Endothelial cell of umbilical vein (primary cell): ENCODE data around the gene IGSF9B. TPM values are rescaled to one million over a fixed set of nuclear protein-coding genes. Genes with fewer than 3 reads are reported as not detected.

ENCODE experiments used
- BruUV-seq: library from RNA; stranded (reverse); fragments of 400-500 nt; replicated peaks from 2 replicates; lab custom pipeline; 2021; lab: Mats Ljungman, UMichigan
- CTCF ChIA-PET: fragments of 300-600, 350-600 bp; sonication (Branson Sonifier 250); formaldehyde crosslinking; loops from one replicate; lab custom pipeline; 2021; ENCODE audit warnings: antibody characterized with exemption, inconsistent platforms; lab: Charles Lee
- POLR2A ChIA-PET: fragments of 300-600, 350-600 bp; sonication (Branson Sonifier 250); formaldehyde crosslinking; loops from one replicate; lab custom pipeline; 2021; ENCODE audit warnings: antibody characterized with exemption, inconsistent platforms; lab: Charles Lee
- DNase-seq: peaks from one replicate; pipeline ENCODE4 v3.0.0-alpha.2; 2011; ENCODE audit warnings: low read depth, low spot score
- FAIRE-seq: peaks from 2 replicates; lab custom pipeline; 2011; peaks lifted over from hg19 to GRCh38; lab: Jason Lieb, UNC
- H2AFZ ChIP-seq: 2 replicates; pipeline ENCODE4 v1.6.0; 2012; ENCODE audit warnings: low read depth, low read length, control low read depth, inconsistent platforms
- H3K27ac ChIP-seq: 2 replicates; pipeline ENCODE4 v1.5.1; 2011; ENCODE audit warnings: low read depth, mild to moderate bottlenecking, control low read depth, low read length, moderate library complexity; ENCODE audit not compliant: insufficient read depth
- H3K27me3 ChIP-seq, 2 experiments: 2 replicates each; pipeline versions ENCODE4 v1.6.0 to v1.6.1; 2011; ENCODE audit warnings: low read length in 2 of 2, mixed read lengths in 1 of 2; ENCODE audit not compliant: control insufficient read depth in 2 of 2, insufficient read depth in 2 of 2
- H3K36me3 ChIP-seq, 2 experiments: 2 replicates in 1 of 2; 3 replicates in 1 of 2; pipeline ENCODE4 v1.5.1; 2011; ENCODE audit warnings: low read length in 2 of 2, mild to moderate bottlenecking in 1 of 2, moderate library complexity in 1 of 2; ENCODE audit not compliant: control insufficient read depth in 2 of 2, insufficient read depth in 2 of 2; ENCODE audit errors: extremely low read depth in 1 of 2
- H3K4me1 ChIP-seq: 3 replicates; pipeline ENCODE4 v1.5.1; 2011; ENCODE audit warnings: mild to moderate bottlenecking, low read length; ENCODE audit not compliant: control insufficient read depth, insufficient read depth; ENCODE audit errors: extremely low read depth
- H3K4me2 ChIP-seq: 2 replicates; pipeline ENCODE4 v1.6.1; 2011; ENCODE audit warnings: low read length, control low read depth, mixed read lengths; ENCODE audit not compliant: insufficient read depth
- H3K4me3 ChIP-seq, 3 experiments: fragments of 200-600 bp in 1 of 3; sonication (generic), shearing (Covaris generic) in 1 of 3; replicated peaks in 1 of 3; 2 replicates each; pipeline ENCODE4 v1.5.1; 2011 to 2016; ENCODE audit warnings: control low read depth in 3 of 3, low read length in 3 of 3, mild to moderate bottlenecking in 2 of 3, inconsistent platforms in 1 of 3, low read depth in 1 of 3, moderate library complexity in 1 of 3; ENCODE audit not compliant: insufficient read depth in 1 of 3
- H3K79me2 ChIP-seq: 2 replicates; pipeline ENCODE4 v1.6.0; 2012; ENCODE audit warnings: low read length, inconsistent platforms; ENCODE audit not compliant: control insufficient read depth, insufficient read depth
- H3K9ac ChIP-seq: replicated peaks from 2 replicates; pipeline ENCODE3; 2011; ENCODE audit warnings: low read length, control low read depth; ENCODE audit not compliant: insufficient read depth; ENCODE audit errors: extremely low read depth
- H3K9me1 ChIP-seq: replicated peaks from 3 replicates; pipeline ENCODE4 v1.6.0; 2011; ENCODE audit warnings: mild to moderate bottlenecking, low read length; ENCODE audit not compliant: control insufficient read depth, insufficient read depth; ENCODE audit errors: extremely low read depth
- H3K9me3 ChIP-seq: replicated peaks from 2 replicates; pipeline ENCODE4 v1.5.1; 2012; ENCODE audit warnings: low read length, inconsistent platforms; ENCODE audit not compliant: control insufficient read depth, insufficient read depth
- H4K20me1 ChIP-seq: replicated peaks from 2 replicates; pipeline ENCODE3; 2011; ENCODE audit warnings: mild to moderate bottlenecking, low read length; ENCODE audit not compliant: control insufficient read depth, insufficient read depth; ENCODE audit errors: extremely low read depth
- EZH2 ChIP-seq: IDR thresholded peaks from 2 replicates; pipeline ENCODE4 v1.6.1; 2012; ENCODE audit warnings: borderline replicate concordance, low read depth, mild to moderate bottlenecking, moderate library complexity, low read length, inconsistent platforms; ENCODE audit not compliant: severe bottlenecking
- FOS ChIP-seq: IDR thresholded peaks from 2 replicates; pipeline ENCODE4 v1.6.1; 2011; ENCODE audit warnings: mild to moderate bottlenecking, low read length, moderate library complexity, borderline replicate concordance; ENCODE audit not compliant: insufficient read depth
- MAX ChIP-seq: IDR thresholded peaks from 2 replicates; pipeline ENCODE4 v1.6.1; 2011; ENCODE audit not compliant: insufficient read depth, insufficient read length
- POLR2A ChIP-seq: IDR thresholded peaks from 2 replicates; pipeline ENCODE4 v1.6.1; 2012; ENCODE audit warnings: low read depth, mild to moderate bottlenecking, control low read depth, low read length
- dilution Hi-C: fragments of 300-500 bp; cut with MboI; formaldehyde crosslinking; loops from one replicate; pipeline ENCODE4 v1.15.0; 2019; ENCODE audit warnings: low sequenced_read_pairs; ENCODE audit not compliant: extremely low pct_ligation_motif_present
- intact Hi-C: fragments of 100-400 bp; cut with micrococcal nuclease; formaldehyde crosslinking; loops from one replicate; pipeline ENCODE4 v1.10.0; 2022
- polyA plus RNA-seq, 4 experiments: library from polyadenylated mRNA; depleted of rRNA in 3 of 4; stranded (reverse) in 3 of 4; unstranded in 1 of 4; fragments of >200 nt; gene quantifications; 2 replicates each; pipeline versions ENCODE4 v1.2.1 to v1.2.3, GENCODE V29; 2011 to 2012; ENCODE audit warnings: missing spikeins in 1 of 4
- total RNA-seq: library from RNA; stranded (reverse); gene quantifications from 2 replicates; pipeline ENCODE4 v1.2.3, GENCODE V29; 2021

IGSF9B gene
- total and polyA plus RNA-seq, 2 donors (not counting 3 experiments of a cell fraction or from before 2014, with no cell fraction given) = 0.15 to 0.18 TPM

DNA sequence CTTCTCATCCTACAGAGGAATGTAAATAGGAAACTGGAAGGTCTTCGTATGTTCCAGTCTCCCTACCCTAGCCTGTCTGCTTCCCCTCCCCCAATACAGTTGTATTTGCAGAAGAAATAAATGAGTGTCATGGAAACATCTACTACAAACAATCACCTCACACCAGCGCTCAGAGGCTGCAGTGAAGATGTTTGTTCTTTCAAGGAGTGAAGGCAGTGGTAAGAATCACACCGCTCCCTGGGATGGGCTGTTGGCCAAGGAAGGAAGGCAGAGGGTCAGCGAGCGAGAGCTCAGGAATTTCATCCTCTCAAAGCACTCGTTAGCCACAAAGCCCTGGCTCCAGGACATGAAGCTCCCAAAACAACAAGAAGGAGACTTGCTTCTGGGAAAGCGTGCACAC is 1.1 kb upstream of the IGSF9B start:
- ChIA-PET POLR2A (no interaction called here), CTCF (no interaction called here)
- BruUV-seq = no TSS peak
- Histone ChIP-seq H3K27ac (no peak overlapping the region), H3K27me3 (peaks cover 30 to 40% of the 10 kb centered on the region in 2 experiments), H3K36me3 (no peaks in the 10 kb centered on the region), H2AFZ (no peak overlapping the region), H3K79me2 (no peaks in the 10 kb centered on the region), H3K4me3 (no peak overlapping the region), H3K4me2 (no peak overlapping the region), H4K20me1 (no peaks in the 10 kb centered on the region), H3K9me1 (no peaks in the 10 kb centered on the region), H3K9ac (no peak overlapping the region), H3K4me1 (no peaks in the 10 kb centered on the region), H3K9me3 (no peaks in the 10 kb centered on the region)
- FAIRE-seq (no peak), DNase-seq (no peak)
- intact Hi-C loops (loop anchor here (2.0 kb wide), 1 partner anchor 31 kb away; no protein-coding TSS in a partner anchor), dilution Hi-C loops (no loop called here)
- TF ChIP-seq MAX = no peak
- no peak for TF ChIP-seq POLR2A
- no peak for TF ChIP-seq EZH2

DNA sequence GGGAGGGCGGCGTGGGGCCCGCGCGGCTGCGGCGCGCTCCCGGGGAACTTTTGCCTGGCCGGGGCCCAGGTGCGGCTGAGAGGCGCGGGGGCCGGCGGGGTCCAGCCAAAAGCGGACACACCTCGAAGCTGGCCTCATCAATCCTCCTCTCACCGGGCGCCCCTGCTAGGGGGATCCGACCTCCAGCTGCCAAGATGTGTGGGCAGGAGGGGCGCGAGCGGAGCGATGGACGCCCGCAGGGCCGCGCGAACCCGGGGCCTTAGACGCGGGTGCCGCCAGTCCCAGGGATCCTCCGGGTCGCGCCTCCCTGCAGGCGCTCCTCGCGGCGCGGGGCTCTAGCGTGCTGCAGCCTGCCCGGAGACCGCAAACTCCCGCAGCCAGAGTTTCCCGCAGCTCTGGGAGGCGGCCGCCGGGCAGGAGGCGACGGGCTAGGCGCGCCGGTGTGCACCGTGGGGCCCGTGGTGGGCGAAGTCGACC is 785 bp downstream of the IGSF9B start:
- H3K36me3 ChIP-seq = no peaks in the 10 kb centered on the region
- ChIA-PET CTCF (no interaction called here), POLR2A (interaction anchor here (0.6 kb wide), 1 partner anchor 269 kb away, joined by 3 read pairs; the partner anchor contains the start of gene VPS26B)
- H3K9me1 ChIP-seq = no peaks in the 10 kb centered on the region
- no peak for DNase-seq
- H3K9ac ChIP-seq = no peak overlapping the region
- no peak for TF ChIP-seq FOS
- TF ChIP-seq EZH2 = peak; percentile 86
- H3K4me3 ChIP-seq = no peak overlapping the region
- peaks cover 35 to 42% of the 10 kb centered on the region in 2 experiments for H3K27me3 ChIP-seq
- intact Hi-C loops = loop anchor here (2.0 kb wide), 1 partner anchor 29 kb away; no protein-coding TSS in a partner anchor
- H3K9me3 ChIP-seq = no peaks in the 10 kb centered on the region
- no peak overlapping the region for H3K27ac ChIP-seq
- FAIRE-seq = no peak
- no peaks in the 10 kb centered on the region for H4K20me1 ChIP-seq
- no peak overlapping the region for H2AFZ ChIP-seq
- BruUV-seq = no TSS peak
- peak overlapping the region; percentile 6 for H3K4me2 ChIP-seq
- H3K4me1 ChIP-seq = no peaks in the 10 kb centered on the region
- no peaks in the 10 kb centered on the region for H3K79me2 ChIP-seq
- dilution Hi-C loops = no loop called here
